OCI-LY1 (cell line): ENCODE data around the gene SYNM.

Experiments
- H2AFZ ChIP-seq: fragments of 200-600 bp; sonication (generic), shearing (Covaris generic); 2 replicates; pipeline ENCODE4 v1.6.0; 2014; ENCODE audit warnings: antibody characterized with exemption, mild to moderate bottlenecking, low read length
- H3F3A ChIP-seq: fragments of 200-600 bp; sonication (generic), shearing (Covaris generic); 2 replicates; pipeline ENCODE4 v1.6.0; 2014; ENCODE audit warnings: mild to moderate bottlenecking, antibody characterized with exemption, low read length, moderate library complexity; ENCODE audit not compliant: insufficient read depth
- H3K27ac ChIP-seq: fragments of 200-600 bp; sonication (generic); 2 replicates; pipeline ENCODE4 v1.5.1; 2014; ENCODE audit warnings: low read length, mixed run types, mild to moderate bottlenecking, low read depth; ENCODE audit not compliant: poor library complexity, severe bottlenecking
- H3K27me3 ChIP-seq: fragments of 200-600 bp; sonication (generic); 2 replicates; pipeline ENCODE4 v1.6.0; 2014; ENCODE audit warnings: antibody characterized with exemption, mild to moderate bottlenecking, low read length, moderate library complexity; ENCODE audit not compliant: insufficient read depth
- H3K36me3 ChIP-seq: fragments of 200-600 bp; sonication (generic); 2 replicates; pipeline ENCODE4 v1.6.1; 2014; ENCODE audit warnings: mild to moderate bottlenecking, antibody characterized with exemption, low read length, moderate library complexity, mixed read lengths; ENCODE audit not compliant: insufficient read depth
- H3K4me1 ChIP-seq: fragments of 200-600 bp; sonication (generic); 2 replicates; pipeline ENCODE4 v1.5.1; 2014; ENCODE audit warnings: mild to moderate bottlenecking, low read length, moderate library complexity; ENCODE audit not compliant: insufficient read depth, severe bottlenecking
- H3K4me2 ChIP-seq: fragments of 200-600 bp; sonication (generic), shearing (Covaris generic); 2 replicates; pipeline ENCODE4 v1.6.1; 2014; ENCODE audit warnings: low read length
- H3K4me3 ChIP-seq: fragments of 200-600 bp; sonication (generic); 2 replicates; pipeline ENCODE4 v1.5.1; 2014; ENCODE audit warnings: low read length, low read depth, mild to moderate bottlenecking, mixed read lengths; ENCODE audit not compliant: poor library complexity, severe bottlenecking
- H3K79me2 ChIP-seq: fragments of 200-600 bp; shearing (Covaris generic); 2 replicates; pipeline ENCODE4 v1.6.1; 2016; ENCODE audit warnings: mixed run types, low read length, mixed read lengths; ENCODE audit not compliant: insufficient read depth
- H3K9ac ChIP-seq: fragments of 200-600 bp; sonication (generic), shearing (Covaris generic); 2 replicates; pipeline ENCODE4 v1.6.1; 2014; ENCODE audit warnings: mild to moderate bottlenecking, low read length, mixed read lengths
- H3K9me2 ChIP-seq: fragments of 200-600 bp; sonication (generic), shearing (Covaris generic); 2 replicates; pipeline ENCODE4 v1.6.1; 2014; ENCODE audit warnings: low read depth, mild to moderate bottlenecking, low read length, mixed read lengths
- H3K9me3 ChIP-seq: fragments of 200-600 bp; shearing (Covaris generic); 2 replicates; pipeline ENCODE4 v1.6.1; 2014; ENCODE audit warnings: low read length, mixed read lengths
- H4K20me1 ChIP-seq: fragments of 200-600 bp; sonication (generic), shearing (Covaris generic); 2 replicates; pipeline ENCODE4 v1.6.0; 2016; ENCODE audit warnings: mild to moderate bottlenecking, low read length; ENCODE audit not compliant: insufficient read depth
- EZH2 ChIP-seq: fragments of 200-600 bp; sonication (generic), shearing (Covaris generic); IDR thresholded peaks from 2 replicates; pipeline ENCODE4 v1.8.0; 2017; ENCODE audit warnings: borderline replicate concordance, mixed run types, mild to moderate bottlenecking, antibody characterized with exemption, low read length, moderate library complexity, mixed read lengths
- TF ChIP-seq, protein P1 (sequence below): fragments of 200-600 bp; sonication (generic), shearing (Covaris generic); IDR thresholded peaks from 2 replicates; pipeline ENCODE4 v1.5.1; 2017; ENCODE audit warnings: mild to moderate bottlenecking, antibody characterized with exemption, low read length, moderate library complexity, mixed read lengths

SYNM gene

GRCh38 chr15:99076109-99076508 lies 28.8 kb upstream of the SYNM start:
- H3K9ac ChIP-seq = no peak overlapping the region
- no peak for TF ChIP-seq EZH2

GRCh38 chr15:99076555-99077308 lies 28.1 kb upstream of the SYNM start:
- no peaks in the 10 kb centered on the region for H3K36me3 ChIP-seq
- no peak overlapping the region for H3K27ac ChIP-seq
- H3K4me2 ChIP-seq = peak overlapping the region; percentile 63
- H3K27me3 ChIP-seq = no peaks in the 10 kb centered on the region
- no peaks in the 10 kb centered on the region for H4K20me1 ChIP-seq
- H3F3A ChIP-seq = no peaks in the 10 kb centered on the region
- peak overlapping the region; percentile 36 for H3K4me3 ChIP-seq
- peak overlapping the region; percentile 32; the same call in 1 of the 2 replicates for H3K9ac ChIP-seq
- H3K4me1 ChIP-seq = peaks cover 5% of the 10 kb centered on the region
- TF ChIP-seq, protein P1, sequence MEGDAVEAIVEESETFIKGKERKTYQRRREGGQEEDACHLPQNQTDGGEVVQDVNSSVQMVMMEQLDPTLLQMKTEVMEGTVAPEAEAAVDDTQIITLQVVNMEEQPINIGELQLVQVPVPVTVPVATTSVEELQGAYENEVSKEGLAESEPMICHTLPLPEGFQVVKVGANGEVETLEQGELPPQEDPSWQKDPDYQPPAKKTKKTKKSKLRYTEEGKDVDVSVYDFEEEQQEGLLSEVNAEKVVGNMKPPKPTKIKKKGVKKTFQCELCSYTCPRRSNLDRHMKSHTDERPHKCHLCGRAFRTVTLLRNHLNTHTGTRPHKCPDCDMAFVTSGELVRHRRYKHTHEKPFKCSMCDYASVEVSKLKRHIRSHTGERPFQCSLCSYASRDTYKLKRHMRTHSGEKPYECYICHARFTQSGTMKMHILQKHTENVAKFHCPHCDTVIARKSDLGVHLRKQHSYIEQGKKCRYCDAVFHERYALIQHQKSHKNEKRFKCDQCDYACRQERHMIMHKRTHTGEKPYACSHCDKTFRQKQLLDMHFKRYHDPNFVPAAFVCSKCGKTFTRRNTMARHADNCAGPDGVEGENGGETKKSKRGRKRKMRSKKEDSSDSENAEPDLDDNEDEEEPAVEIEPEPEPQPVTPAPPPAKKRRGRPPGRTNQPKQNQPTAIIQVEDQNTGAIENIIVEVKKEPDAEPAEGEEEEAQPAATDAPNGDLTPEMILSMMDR = peak; percentile 89
- no peak for TF ChIP-seq EZH2
- peak overlapping the region; percentile 74; the same call in 1 of the 2 replicates for H2AFZ ChIP-seq
- H3K9me2 ChIP-seq = no peaks in the 10 kb centered on the region
- no peaks in the 10 kb centered on the region for H3K9me3 ChIP-seq
- H3K79me2 ChIP-seq = no peaks in the 10 kb centered on the region

More at GRCh38 chr15:99076109-99076508, 28.8 kb upstream of the SYNM start:
- no peaks in the 10 kb centered on the region for H3K27me3 ChIP-seq
- H3F3A ChIP-seq = no peaks in the 10 kb centered on the region
- H3K4me2 ChIP-seq = peak overlapping the region; percentile 63; the same call in 1 of the 2 replicates
- H3K9me2 ChIP-seq = no peaks in the 10 kb centered on the region
- H3K27ac ChIP-seq = no peak overlapping the region
- H3K9me3 ChIP-seq = no peaks in the 10 kb centered on the region
- peak overlapping the region; percentile 74; the same call in 1 of the 2 replicates for H2AFZ ChIP-seq
- H3K4me1 ChIP-seq = peaks cover 5% of the 10 kb centered on the region
- H3K4me3 ChIP-seq = no peak overlapping the region
- H3K36me3 ChIP-seq = no peaks in the 10 kb centered on the region
- H3K79me2 ChIP-seq = no peaks in the 10 kb centered on the region
- no peaks in the 10 kb centered on the region for H4K20me1 ChIP-seq

DNA sequence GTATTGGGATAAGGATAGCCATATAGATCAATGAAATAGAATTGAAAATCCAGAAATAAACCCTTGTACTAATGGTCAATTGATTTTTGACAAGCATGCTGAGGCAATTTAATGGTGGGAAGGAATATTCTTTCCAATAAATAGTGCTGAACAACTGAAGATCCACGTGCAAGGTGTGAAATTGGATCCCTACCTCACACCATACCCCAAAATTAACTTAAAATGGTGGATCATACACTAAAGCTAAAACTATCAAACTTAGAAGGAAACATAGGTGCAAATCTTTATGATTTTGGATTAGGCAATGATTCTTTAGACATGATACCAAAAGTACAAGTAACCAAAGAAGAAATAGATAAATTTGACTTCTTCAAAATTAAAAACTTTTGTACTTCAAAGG lies 22.1 kb upstream of the SYNM start:
- H3K9me2 ChIP-seq = no peaks in the 10 kb centered on the region
- no peaks in the 10 kb centered on the region for H3K79me2 ChIP-seq
- H3K4me2 ChIP-seq = no peak overlapping the region
- TF ChIP-seq, protein P1 = no peak
- no peak for TF ChIP-seq EZH2
- no peak overlapping the region for H2AFZ ChIP-seq
- no peaks in the 10 kb centered on the region for H4K20me1 ChIP-seq
- H3K4me3 ChIP-seq = no peak overlapping the region
- H3K27ac ChIP-seq = no peak overlapping the region
- H3K27me3 ChIP-seq = no peaks in the 10 kb centered on the region
- H3F3A ChIP-seq = no peaks in the 10 kb centered on the region
- H3K36me3 ChIP-seq = no peaks in the 10 kb centered on the region
- no peak overlapping the region for H3K9ac ChIP-seq
- H3K4me1 ChIP-seq = no peaks in the 10 kb centered on the region
- no peaks in the 10 kb centered on the region for H3K9me3 ChIP-seq

- Histone ChIP-seq H3K9me3 (no peaks in the 10 kb centered on the region), H3K36me3 (no peaks in the 10 kb centered on the region), H3K27me3 (no peaks in the 10 kb centered on the region), H3K79me2 (no peaks in the 10 kb centered on the region), H3F3A (no peaks in the 10 kb centered on the region), H4K20me1 (no peaks in the 10 kb centered on the region), H3K4me3 (no peak overlapping the region), H3K27ac (no peak overlapping the region), H3K9me2 (no peaks in the 10 kb centered on the region), H3K4me2 (no peak overlapping the region), H3K9ac (no peak overlapping the region), H3K4me1 (no peaks in the 10 kb centered on the region), H2AFZ (no peak overlapping the region)
- TF ChIP-seq, protein P1 = no peak
- no peak for TF ChIP-seq EZH2
Observed at GRCh38 chr15:99084965-99085364, 19.9 kb upstream of the SYNM start.
